Stomach (tissue), 9 donors: Measurements from ENCODE around the gene TAS2R14. TPM values are rescaled to one million over a fixed set of nuclear protein-coding genes. Genes with fewer than 3 reads are reported as not detected.

Source experiments
- DNase-seq, 2 donors: peaks; one replicate each; pipeline versions ENCODE4 v3.0.0 to v3.0.0-alpha.2; 2013 to 2019
- H3K27ac ChIP-seq, 5 donors: fragments of 200-600 bp in 4 of 5; sonication (generic) in 4 of 5; one replicate each; pipeline ENCODE4 v1.5.1; 2013 to 2019; ENCODE audit warnings: mild to moderate bottlenecking in 1 of 5, moderate library complexity in 1 of 5
- H3K27me3 ChIP-seq, 3 donors: fragments of 200-600 bp; sonication (generic); one replicate each; pipeline ENCODE4 v1.5.1; 2017 to 2019; ENCODE audit warnings: mixed run types in 1 of 3
- H3K36me3 ChIP-seq, 4 donors: fragments of 200-600 bp; sonication (generic); 1 replicate in 3 of 4; 2 replicates in 1 of 4; pipeline ENCODE4 v1.5.1; 2016 to 2019
- H3K4me1 ChIP-seq, 4 donors: fragments of 200-600 bp; sonication (generic); one replicate each; pipeline ENCODE4 v1.5.1; 2016 to 2019
- H3K4me3 ChIP-seq, 4 donors: fragments of 200-600 bp; sonication (generic) in 3 of 4; one replicate each; pipeline ENCODE4 v1.5.1; 2016 to 2019; ENCODE audit warnings: mild to moderate bottlenecking in 1 of 4
- H3K9me3 ChIP-seq, 4 donors: fragments of 200-600 bp; sonication (generic); one replicate each; pipeline ENCODE4 v1.5.1; 2016 to 2019
- EP300 ChIP-seq: sonication (generic); formaldehyde crosslinking; IDR thresholded peaks from one replicate; pipeline ENCODE4 v1.6.1; 2017; ENCODE audit warnings: antibody characterized with exemption
- POLR2A ChIP-seq, 4 donors: fragments of 450-650 bp; IDR thresholded peaks; one replicate each; pipeline ENCODE4 v1.6.1; 2016; ENCODE audit warnings: antibody characterized with exemption in 4 of 4, control low read depth in 2 of 4, mild to moderate bottlenecking in 1 of 4, moderate library complexity in 1 of 4
- POLR2AphosphoS5 ChIP-seq, 3 donors: sonication (generic); formaldehyde crosslinking; IDR thresholded peaks; one replicate each; pipeline ENCODE4 v1.6.1; 2016; ENCODE audit warnings: antibody characterized with exemption in 3 of 3
- WGBS, 5 donors: extraction: QIAGEN DNeasy Blood & Tissue Kit in 3 of 5; methylation state at CpG; one replicate each; pipeline versions ENCODE4 v1.1.5 to v1.1.7; 2013 to 2018; 5-methylcytosine and 5-hydroxymethylcytosine counted together
- intact Hi-C: fragments of 100-400 bp; cut with DNase I; formaldehyde crosslinking; loops from one replicate; pipeline ENCODE4 v1.15.1; 2023; ENCODE audit warnings: low total_unique reads
- polyA plus RNA-seq, 3 donors: library from polyadenylated mRNA; stranded (reverse); fragments of 200-250 nt; gene quantifications; one replicate each; pipeline ENCODE4 v1.2.3, GENCODE V29; 2013
- total RNA-seq, 5 donors: library from RNA; depleted of rRNA; stranded (reverse); fragments of >200 nt; gene quantifications; one replicate each; pipeline versions ENCODE4 v1.1.0 to v1.2.3, GENCODE V29; 2014 to 2016
- TF ChIP-seq, protein P1 (sequence below), 7 experiments: fragments of 450-650 bp in 4 of 7; fragments of 200-600 bp in 3 of 7; sonication (generic) in 3 of 7; IDR thresholded peaks; one replicate each; pipeline ENCODE4 v1.5.1; 2016 to 2019; ENCODE audit warnings: antibody characterized with exemption in 7 of 7, control low read depth in 2 of 7, mild to moderate bottlenecking in 1 of 7
- donor health status: healthy with polysubstance abuse.
- donor health status: Bipolar disorder and iron deficiency.
- donor health status: healthy.

The TAS2R14 gene
- total and polyA plus RNA-seq, 8 donors: 0.19 to 17.3 (median 1.8) TPM; not detected in 2

- H3K27me3 ChIP-seq: no peaks in the 10 kb centered on the region
- 92 to 98% (median 95%) methylated on average over 2 of the region's 2 CpGs for WGBS, 5 donors
- peaks cover 0 to 9% (median 0%) of the 10 kb centered on the region in 4 donors for H3K9me3 ChIP-seq
- intact Hi-C loops: no loop called here
- TF ChIP-seq POLR2A (IDR thresholded peaks at IDR 0.05) (no peak), EP300 (no peak), POLR2AphosphoS5 (IDR thresholded peaks at IDR 0.05) (no peak)
- TF ChIP-seq, protein P1, sequence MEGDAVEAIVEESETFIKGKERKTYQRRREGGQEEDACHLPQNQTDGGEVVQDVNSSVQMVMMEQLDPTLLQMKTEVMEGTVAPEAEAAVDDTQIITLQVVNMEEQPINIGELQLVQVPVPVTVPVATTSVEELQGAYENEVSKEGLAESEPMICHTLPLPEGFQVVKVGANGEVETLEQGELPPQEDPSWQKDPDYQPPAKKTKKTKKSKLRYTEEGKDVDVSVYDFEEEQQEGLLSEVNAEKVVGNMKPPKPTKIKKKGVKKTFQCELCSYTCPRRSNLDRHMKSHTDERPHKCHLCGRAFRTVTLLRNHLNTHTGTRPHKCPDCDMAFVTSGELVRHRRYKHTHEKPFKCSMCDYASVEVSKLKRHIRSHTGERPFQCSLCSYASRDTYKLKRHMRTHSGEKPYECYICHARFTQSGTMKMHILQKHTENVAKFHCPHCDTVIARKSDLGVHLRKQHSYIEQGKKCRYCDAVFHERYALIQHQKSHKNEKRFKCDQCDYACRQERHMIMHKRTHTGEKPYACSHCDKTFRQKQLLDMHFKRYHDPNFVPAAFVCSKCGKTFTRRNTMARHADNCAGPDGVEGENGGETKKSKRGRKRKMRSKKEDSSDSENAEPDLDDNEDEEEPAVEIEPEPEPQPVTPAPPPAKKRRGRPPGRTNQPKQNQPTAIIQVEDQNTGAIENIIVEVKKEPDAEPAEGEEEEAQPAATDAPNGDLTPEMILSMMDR (IDR thresholded peaks at IDR 0.05): no peak
- H3K36me3 ChIP-seq: no peaks in the 10 kb centered on the region
- no peaks in the 10 kb centered on the region for H3K4me1 ChIP-seq
- no peak overlapping the region for H3K27ac ChIP-seq
- H3K4me3 ChIP-seq: no peak overlapping the region
- no peak for DNase-seq
Measured at GRCh38 chr12:10943167-10943566, 4.1 kb upstream of the TAS2R14 start.

GRCh38 chr12:10941916-10942607, 3.0 kb upstream of the TAS2R14 start:
- 61 to 74% (median 66%) methylated on average over 4 of the region's 4 CpGs for WGBS, 5 donors
- H3K9me3 ChIP-seq: peaks cover 0 to 5% (median 0%) of the 10 kb centered on the region in 4 donors
- no peak overlapping the region for H3K27ac ChIP-seq
- peak in 1 of 2 donors; percentile 43 for DNase-seq
- no peak for TF ChIP-seq POLR2A (IDR thresholded peaks at IDR 0.05)
- no peak for TF ChIP-seq POLR2AphosphoS5 (IDR thresholded peaks at IDR 0.05)
- TF ChIP-seq, protein P1 (IDR thresholded peaks at IDR 0.05): no peak
- no peak for TF ChIP-seq EP300
- H3K36me3 ChIP-seq: no peaks in the 10 kb centered on the region
- no peaks in the 10 kb centered on the region for H3K4me1 ChIP-seq
- no peak overlapping the region for H3K4me3 ChIP-seq
- H3K27me3 ChIP-seq: no peaks in the 10 kb centered on the region
- intact Hi-C loops: no loop called here

- Histone ChIP-seq H3K9me3 (peaks cover 0 to 5% (median 0%) of the 10 kb centered on the region in 4 donors), H3K27ac (no peak overlapping the region), H3K4me3 (no peak overlapping the region), H3K27me3 (no peaks in the 10 kb centered on the region), H3K4me1 (no peaks in the 10 kb centered on the region), H3K36me3 (no peaks in the 10 kb centered on the region)
- TF ChIP-seq POLR2A (IDR thresholded peaks at IDR 0.05) (no peak), EP300 (no peak), POLR2AphosphoS5 (IDR thresholded peaks at IDR 0.05) (no peak)
- TF ChIP-seq, protein P1 (IDR thresholded peaks at IDR 0.05): no peak
- intact Hi-C loops: no loop called here
- no peak for DNase-seq
Measured at GRCh38 chr12:10941369-10941768, 2.3 kb upstream of the TAS2R14 start.

GRCh38 chr12:10940389-10940788, 1.3 kb upstream of the TAS2R14 start:
- TF ChIP-seq POLR2A (IDR thresholded peaks at IDR 0.05) (no peak), EP300 (no peak), POLR2AphosphoS5 (IDR thresholded peaks at IDR 0.05) (no peak)
- TF ChIP-seq, protein P1 (IDR thresholded peaks at IDR 0.05): no peak

More at GRCh38 chr12:10940389-10940788, 1.3 kb upstream of the TAS2R14 start:
- Histone ChIP-seq H3K4me3 (no peak overlapping the region), H3K27ac (no peak overlapping the region), H3K27me3 (no peaks in the 10 kb centered on the region), H3K9me3 (peaks cover 0 to 5% (median 0%) of the 10 kb centered on the region in 4 donors), H3K36me3 (no peaks in the 10 kb centered on the region), H3K4me1 (no peaks in the 10 kb centered on the region)
- 84 to 93% (median 88%) methylated on average over 2 of the region's 2 CpGs for WGBS, 5 donors
- intact Hi-C loops: no loop called here
- DNase-seq: no peak
